ENCODE results near the gene MFRP. TPM values are rescaled to one million over a fixed set of nuclear protein-coding genes. Genes with fewer than 3 reads are reported as not detected.

The MFRP gene
- polyA plus RNA-seq, 1 of the 3 experiments (the other 2 are of a cell fraction) = not detected

DNA sequence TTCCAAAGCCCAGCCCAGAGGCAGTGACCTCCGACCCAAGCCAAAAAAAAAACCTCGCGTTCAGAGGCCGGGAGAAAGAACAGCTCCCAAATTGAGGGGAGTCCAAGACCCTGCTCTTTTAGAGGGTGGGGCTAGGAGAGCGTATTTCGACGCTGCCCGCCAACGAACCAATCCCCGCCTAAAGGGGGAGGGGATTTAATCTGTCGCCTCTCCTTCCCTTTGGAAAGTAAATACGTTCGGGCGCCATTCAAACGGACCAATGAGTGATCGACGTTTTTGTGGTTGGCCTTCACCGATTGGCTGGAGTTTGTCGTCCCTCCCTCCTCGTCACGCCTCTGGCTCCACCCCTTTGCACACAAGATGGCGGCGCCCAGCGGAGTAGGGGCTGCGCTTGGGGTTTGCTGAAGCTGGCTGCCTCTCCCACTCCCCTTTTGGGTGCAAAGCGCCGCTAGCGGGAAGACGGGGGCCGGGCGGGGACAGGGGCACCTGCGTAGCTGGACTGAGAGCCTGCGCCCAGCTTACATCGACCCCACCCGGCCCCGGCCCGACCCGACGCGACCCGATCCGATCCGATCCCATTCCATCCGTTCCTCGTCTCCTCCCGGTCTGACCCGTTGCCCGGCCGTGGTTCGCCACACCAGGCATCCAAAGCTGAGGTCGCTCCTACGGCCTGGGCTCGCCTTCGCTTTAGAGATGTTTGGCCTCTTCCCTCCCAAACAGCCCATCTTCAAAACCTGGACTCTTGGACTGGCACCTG is 12.2 kb downstream of the MFRP start, which contains the start of gene RNF26 (continued):
- peak; percentile 75; the same call in 1 of the 2 replicates for TF ChIP-seq POLR2AphosphoS5 (IDR thresholded peaks at IDR 0.05; ENCODE audit: low read depth, low read length)
- TF ChIP-seq CHD2 (IDR thresholded peaks at IDR 0.05; ENCODE audit: low read length, partially characterized antibody) = peak; percentile 83
- TF ChIP-seq, protein P1, sequence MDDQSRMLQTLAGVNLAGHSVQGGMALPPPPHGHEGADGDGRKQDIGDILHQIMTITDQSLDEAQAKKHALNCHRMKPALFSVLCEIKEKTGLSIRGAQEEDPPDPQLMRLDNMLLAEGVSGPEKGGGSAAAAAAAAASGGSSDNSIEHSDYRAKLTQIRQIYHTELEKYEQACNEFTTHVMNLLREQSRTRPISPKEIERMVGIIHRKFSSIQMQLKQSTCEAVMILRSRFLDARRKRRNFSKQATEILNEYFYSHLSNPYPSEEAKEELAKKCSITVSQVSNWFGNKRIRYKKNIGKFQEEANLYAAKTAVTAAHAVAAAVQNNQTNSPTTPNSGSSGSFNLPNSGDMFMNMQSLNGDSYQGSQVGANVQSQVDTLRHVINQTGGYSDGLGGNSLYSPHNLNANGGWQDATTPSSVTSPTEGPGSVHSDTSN (IDR thresholded peaks at IDR 0.05) = peak; percentile 4; the same call in 1 of the 2 replicates
- no peak for TF ChIP-seq JUND (IDR thresholded peaks at IDR 0.05)
- no peak for TF ChIP-seq TCF12 (IDR thresholded peaks at IDR 0.05)
- no peak for TF ChIP-seq SMC3 (IDR thresholded peaks at IDR 0.05; ENCODE audit: low read depth, low read length)
- TF ChIP-seq GABPA (IDR thresholded peaks at IDR 0.05; ENCODE audit: low read depth) = no peak
- TF ChIP-seq YY1 (IDR thresholded peaks at IDR 0.05; ENCODE audit: low read depth) = peak; percentile 98
- peak; percentile 87 for TF ChIP-seq TAF1 (IDR thresholded peaks at IDR 0.05; ENCODE audit: borderline replicate concordance, low read depth, low read length)
- no peak for TF ChIP-seq TEAD4 (IDR thresholded peaks at IDR 0.05; ENCODE audit: borderline replicate concordance, insufficient read depth)
- TF ChIP-seq, protein P2, sequence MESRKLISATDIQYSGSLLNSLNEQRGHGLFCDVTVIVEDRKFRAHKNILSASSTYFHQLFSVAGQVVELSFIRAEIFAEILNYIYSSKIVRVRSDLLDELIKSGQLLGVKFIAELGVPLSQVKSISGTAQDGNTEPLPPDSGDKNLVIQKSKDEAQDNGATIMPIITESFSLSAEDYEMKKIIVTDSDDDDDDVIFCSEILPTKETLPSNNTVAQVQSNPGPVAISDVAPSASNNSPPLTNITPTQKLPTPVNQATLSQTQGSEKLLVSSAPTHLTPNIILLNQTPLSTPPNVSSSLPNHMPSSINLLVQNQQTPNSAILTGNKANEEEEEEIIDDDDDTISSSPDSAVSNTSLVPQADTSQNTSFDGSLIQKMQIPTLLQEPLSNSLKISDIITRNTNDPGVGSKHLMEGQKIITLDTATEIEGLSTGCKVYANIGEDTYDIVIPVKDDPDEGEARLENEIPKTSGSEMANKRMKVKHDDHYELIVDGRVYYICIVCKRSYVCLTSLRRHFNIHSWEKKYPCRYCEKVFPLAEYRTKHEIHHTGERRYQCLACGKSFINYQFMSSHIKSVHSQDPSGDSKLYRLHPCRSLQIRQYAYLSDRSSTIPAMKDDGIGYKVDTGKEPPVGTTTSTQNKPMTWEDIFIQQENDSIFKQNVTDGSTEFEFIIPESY (IDR thresholded peaks at IDR 0.05; ENCODE audit: borderline replicate concordance, low read depth) = no peak
- peak; percentile 91 for TF ChIP-seq MXI1 (IDR thresholded peaks at IDR 0.05; ENCODE audit: low read depth, low read length)
- TF ChIP-seq RCOR1 (IDR thresholded peaks at IDR 0.05; ENCODE audit: low read length) = no peak
- no peak for TF ChIP-seq FOXJ3 (CRISPR knock-in tag; IDR thresholded peaks at IDR 0.05)
- TF ChIP-seq, protein P3, sequence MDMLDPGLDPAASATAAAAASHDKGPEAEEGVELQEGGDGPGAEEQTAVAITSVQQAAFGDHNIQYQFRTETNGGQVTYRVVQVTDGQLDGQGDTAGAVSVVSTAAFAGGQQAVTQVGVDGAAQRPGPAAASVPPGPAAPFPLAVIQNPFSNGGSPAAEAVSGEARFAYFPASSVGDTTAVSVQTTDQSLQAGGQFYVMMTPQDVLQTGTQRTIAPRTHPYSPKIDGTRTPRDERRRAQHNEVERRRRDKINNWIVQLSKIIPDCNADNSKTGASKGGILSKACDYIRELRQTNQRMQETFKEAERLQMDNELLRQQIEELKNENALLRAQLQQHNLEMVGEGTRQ (IDR thresholded peaks at IDR 0.05; ENCODE audit: borderline replicate concordance, low read depth, low read length) = no peak
- TF ChIP-seq, protein P4, sequence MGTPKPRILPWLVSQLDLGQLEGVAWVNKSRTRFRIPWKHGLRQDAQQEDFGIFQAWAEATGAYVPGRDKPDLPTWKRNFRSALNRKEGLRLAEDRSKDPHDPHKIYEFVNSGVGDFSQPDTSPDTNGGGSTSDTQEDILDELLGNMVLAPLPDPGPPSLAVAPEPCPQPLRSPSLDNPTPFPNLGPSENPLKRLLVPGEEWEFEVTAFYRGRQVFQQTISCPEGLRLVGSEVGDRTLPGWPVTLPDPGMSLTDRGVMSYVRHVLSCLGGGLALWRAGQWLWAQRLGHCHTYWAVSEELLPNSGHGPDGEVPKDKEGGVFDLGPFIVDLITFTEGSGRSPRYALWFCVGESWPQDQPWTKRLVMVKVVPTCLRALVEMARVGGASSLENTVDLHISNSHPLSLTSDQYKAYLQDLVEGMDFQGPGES (IDR thresholded peaks at IDR 0.05; ENCODE audit: low read depth, low read length) = peak; percentile 69; the same call in 1 of the 2 replicates
